Breast epithelium (tissue), 3 donors: ENCODE measurements around the gene USHBP1.

ENCODE experiments used
- POLR2A ChIP-seq: fragments of 450-650 bp; IDR thresholded peaks from one replicate; pipeline ENCODE4 v1.6.1; 2016; ENCODE audit warnings: antibody characterized with exemption, mild to moderate bottlenecking, moderate library complexity
- POLR2AphosphoS5 ChIP-seq, 3 donors: sonication (generic); formaldehyde crosslinking; IDR thresholded peaks; one replicate each; pipeline ENCODE4 v1.6.1; 2017; ENCODE audit warnings: antibody characterized with exemption in 3 of 3
- TF ChIP-seq, protein P1 (sequence below), 3 donors: fragments of 450-650 bp; IDR thresholded peaks; one replicate each; pipeline ENCODE4 v1.5.1; 2016 to 2017; ENCODE audit warnings: antibody characterized with exemption in 3 of 3, mild to moderate bottlenecking in 3 of 3, moderate library complexity in 3 of 3

- TF ChIP-seq, protein P1, sequence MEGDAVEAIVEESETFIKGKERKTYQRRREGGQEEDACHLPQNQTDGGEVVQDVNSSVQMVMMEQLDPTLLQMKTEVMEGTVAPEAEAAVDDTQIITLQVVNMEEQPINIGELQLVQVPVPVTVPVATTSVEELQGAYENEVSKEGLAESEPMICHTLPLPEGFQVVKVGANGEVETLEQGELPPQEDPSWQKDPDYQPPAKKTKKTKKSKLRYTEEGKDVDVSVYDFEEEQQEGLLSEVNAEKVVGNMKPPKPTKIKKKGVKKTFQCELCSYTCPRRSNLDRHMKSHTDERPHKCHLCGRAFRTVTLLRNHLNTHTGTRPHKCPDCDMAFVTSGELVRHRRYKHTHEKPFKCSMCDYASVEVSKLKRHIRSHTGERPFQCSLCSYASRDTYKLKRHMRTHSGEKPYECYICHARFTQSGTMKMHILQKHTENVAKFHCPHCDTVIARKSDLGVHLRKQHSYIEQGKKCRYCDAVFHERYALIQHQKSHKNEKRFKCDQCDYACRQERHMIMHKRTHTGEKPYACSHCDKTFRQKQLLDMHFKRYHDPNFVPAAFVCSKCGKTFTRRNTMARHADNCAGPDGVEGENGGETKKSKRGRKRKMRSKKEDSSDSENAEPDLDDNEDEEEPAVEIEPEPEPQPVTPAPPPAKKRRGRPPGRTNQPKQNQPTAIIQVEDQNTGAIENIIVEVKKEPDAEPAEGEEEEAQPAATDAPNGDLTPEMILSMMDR (IDR thresholded peaks at IDR 0.05), result no peak
- no peak for TF ChIP-seq POLR2A
- no peak for TF ChIP-seq POLR2AphosphoS5 (IDR thresholded peaks at IDR 0.05)
Measured at GRCh38 chr19:17248011-17248776, 16.4 kb downstream of the USHBP1 start.
